Right atrium auricular region (tissue), 2 donors: ENCODE data around the gene SERPING1. TPM values are rescaled to one million over a fixed set of nuclear protein-coding genes. Genes with fewer than 3 reads are reported as not detected.

Experiments
- DNase-seq: peaks from one replicate; pipeline ENCODE4 v3.0.0-alpha.2; 2019; ENCODE audit warnings: low spot score
- H3K27ac ChIP-seq, 2 donors: fragments of 200-600 bp; sonication (generic); 1 replicate in 1 of 2; 2 replicates in 1 of 2; pipeline ENCODE4 v1.5.1; 2016 to 2019
- H3K27me3 ChIP-seq, 2 donors: fragments of 200-600 bp; sonication (generic); one replicate each; pipeline versions ENCODE4 v1.5.1 to v1.6.0; 2017 to 2019
- H3K36me3 ChIP-seq: fragments of 200-600 bp; sonication (generic); one replicate; pipeline ENCODE4 v1.5.1; 2016
- H3K4me1 ChIP-seq, 2 donors: fragments of 200-600 bp; sonication (generic); one replicate each; pipeline versions ENCODE4 v1.5.1 to v1.6.0; 2017 to 2019
- H3K4me3 ChIP-seq, 2 donors: fragments of 200-600 bp; sonication (generic); 1 replicate in 1 of 2; 2 replicates in 1 of 2; pipeline ENCODE4 v1.5.1; 2017 to 2019; ENCODE audit warnings: mild to moderate bottlenecking in 1 of 2, moderate library complexity in 1 of 2
- H3K9me3 ChIP-seq, 2 donors: fragments of 200-600 bp; sonication (generic); one replicate each; pipeline ENCODE4 v1.5.1; 2019
- CTCF ChIP-seq, 2 donors: fragments of 200-600 bp; sonication (generic); IDR thresholded peaks; one replicate each; pipeline ENCODE4 v1.5.1; 2019; ENCODE audit warnings: antibody characterized with exemption in 2 of 2
- microRNA counts, 2 donors: library from miRNA; unstranded; fragments of <30 nt; microRNA quantifications; one replicate each; lab custom pipeline; 2016 to 2017
- microRNA-seq, 2 donors: library from miRNA; unstranded; fragments of <30 nt; microRNA quantifications; one replicate each; pipeline ENCODE4, GENCODE V29; 2016 to 2017; ENCODE audit warnings: borderline number of aligned reads in 2 of 2, borderline replicate concordance in 1 of 2
- total RNA-seq, 2 donors: library from RNA; depleted of rRNA; stranded (reverse); fragments of >200 nt; gene quantifications; one replicate each; pipeline ENCODE4 v1.1.0, GENCODE V29; 2016

Gene SERPING1
- total RNA-seq, 2 donors from 2014 or later: 210 to 851 TPM

DNA sequence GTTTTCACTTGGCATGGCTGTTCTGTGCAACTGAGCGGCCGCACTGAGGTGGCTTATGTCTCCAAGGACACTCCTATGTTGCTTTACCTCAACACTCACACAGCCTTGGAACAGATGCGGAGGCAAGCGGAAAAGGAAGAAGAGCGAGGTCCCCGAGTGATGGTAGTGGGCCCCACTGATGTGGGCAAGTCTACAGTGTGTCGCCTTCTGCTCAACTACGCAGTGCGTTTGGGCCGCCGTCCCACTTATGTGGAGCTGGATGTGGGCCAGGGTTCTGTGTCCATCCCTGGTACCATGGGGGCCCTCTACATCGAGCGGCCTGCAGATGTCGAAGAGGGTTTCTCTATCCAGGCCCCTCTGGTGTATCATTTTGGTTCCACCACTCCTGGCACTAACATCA lies 62.2 kb downstream of the SERPING1 start:
- no peak for TF ChIP-seq CTCF (IDR thresholded peaks at IDR 0.05)
- H3K36me3 ChIP-seq: peaks cover 32% of the 10 kb centered on the region
- no peaks in the 10 kb centered on the region for H3K9me3 ChIP-seq
- peaks cover 0 to 15% of the 10 kb centered on the region in 2 donors for H3K4me1 ChIP-seq
- H3K4me3 ChIP-seq: no peak overlapping the region
- H3K27me3 ChIP-seq: no peaks in the 10 kb centered on the region
- DNase-seq: no peak
- no peak overlapping the region for H3K27ac ChIP-seq

DNA sequence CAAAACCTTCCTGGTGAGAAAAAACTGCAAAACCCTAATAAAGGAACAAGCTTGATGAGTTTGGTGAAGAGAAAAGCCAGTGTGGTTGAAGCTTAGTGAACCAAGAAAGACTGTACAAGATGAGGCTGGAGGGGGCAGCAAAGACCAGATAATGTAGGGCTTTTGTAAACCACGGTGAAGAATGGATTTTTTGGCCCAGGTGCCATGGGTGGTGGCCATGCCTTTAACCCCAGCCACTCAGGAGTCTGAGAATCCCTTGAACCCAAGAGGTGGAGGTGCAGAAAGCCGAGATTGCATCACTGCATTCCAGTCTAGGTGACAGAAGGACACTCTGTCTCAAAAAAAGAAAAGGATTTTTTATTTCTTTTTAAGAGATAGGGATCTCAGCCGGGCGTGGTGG lies 65.4 kb downstream of the SERPING1 start:
- H3K4me3 ChIP-seq: no peak overlapping the region
- peaks cover 32% of the 10 kb centered on the region for H3K36me3 ChIP-seq
- TF ChIP-seq CTCF (IDR thresholded peaks at IDR 0.05): no peak
- no peak overlapping the region for H3K27ac ChIP-seq
- H3K27me3 ChIP-seq: no peaks in the 10 kb centered on the region
- no peak for DNase-seq
- no peaks in the 10 kb centered on the region for H3K9me3 ChIP-seq
- H3K4me1 ChIP-seq: peaks cover 0 to 17% of the 10 kb centered on the region in 2 donors

DNA sequence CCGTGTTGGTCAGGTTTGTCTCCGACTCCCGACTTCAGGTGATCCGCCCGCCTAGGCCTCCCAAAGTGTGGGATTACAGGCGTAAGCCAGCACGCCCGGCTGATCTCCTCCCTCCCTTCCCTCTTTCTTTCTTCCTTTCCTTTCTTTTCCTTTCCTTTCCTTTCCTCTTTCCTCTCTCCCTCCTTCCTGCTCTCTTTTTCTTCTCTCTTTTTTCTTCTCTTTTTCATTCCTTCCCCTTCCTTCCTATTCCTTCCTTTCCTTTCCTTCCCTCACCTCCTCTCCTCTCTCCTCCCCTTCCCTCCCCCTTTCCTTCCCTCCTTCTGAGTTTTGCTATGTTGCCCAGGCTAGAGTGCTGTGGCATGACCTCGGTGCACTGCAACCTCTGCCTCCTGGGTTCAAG lies 66.5 kb downstream of the SERPING1 start:
- peaks cover 32% of the 10 kb centered on the region for H3K36me3 ChIP-seq
- no peak for DNase-seq
- H3K4me1 ChIP-seq: peaks cover 0 to 11% of the 10 kb centered on the region in 2 donors
- TF ChIP-seq CTCF (IDR thresholded peaks at IDR 0.05): no peak
- H3K27ac ChIP-seq: no peak overlapping the region
- H3K27me3 ChIP-seq: no peaks in the 10 kb centered on the region
- H3K9me3 ChIP-seq: no peaks in the 10 kb centered on the region
- no peak overlapping the region for H3K4me3 ChIP-seq

MicroRNAs within 50 kb of the gene (microRNA counts, 767-probe panel; counts per million panel counts)
- microRNA hsa-miR-130a-3p (lab: Ali Mortazavi, UCI): 4,285 to 9,466 counts per million in 2 donors

Small RNAs within 50 kb of the gene (microRNA-seq; reads per million reads assigned to microRNA genes)
- gene MIR130A: 7,516 to 8,561 reads per million in 2 donors

Other genes with a start within 250 kb of the SERPING1 start
- not detected for gene PRG3, start 216.5 kb upstream of the SERPING1 start, total RNA-seq
- gene PRG2, start 207.0 kb upstream of the SERPING1 start, total RNA-seq: not detected
- 10 to 100 TPM; 31.7 to 61.3 TPM for gene SLC43A3, start 170.6 kb upstream of the SERPING1 start, total RNA-seq
- 1 to 10 TPM in 1 of 2 donors, under 1 TPM in 1; 0.94 to 1.3 TPM for gene RTN4RL2, start 137.2 kb upstream of the SERPING1 start, total RNA-seq
- gene SLC43A1, start 82.0 kb upstream of the SERPING1 start, total RNA-seq: 10 to 100 TPM in 1 of 2 donors, 1 to 10 TPM in 1; 5.0 to 10.4 TPM
- 10 to 100 TPM; 27.3 to 63.4 TPM for gene TIMM10, start 66.9 kb upstream of the SERPING1 start, total RNA-seq
- gene SMTNL1, start 60.1 kb upstream of the SERPING1 start, total RNA-seq: not detected
- gene UBE2L6, start 30.0 kb upstream of the SERPING1 start, total RNA-seq: 10 to 100 TPM in 1 of 2 donors, 1 to 10 TPM in 1; 8.1 to 22.5 TPM
- gene YPEL4, start 52.2 kb downstream of the SERPING1 start, total RNA-seq: under 1 TPM; 0.55 to 0.63 TPM
- 1 to 10 TPM; 5.9 to 8.1 TPM for gene CLP1, start 60.1 kb downstream of the SERPING1 start, total RNA-seq
- gene ZDHHC5, start 70.4 kb downstream of the SERPING1 start, total RNA-seq: 10 to 100 TPM; 44.9 to 56.7 TPM
- gene MED19, start 114.5 kb downstream of the SERPING1 start, total RNA-seq: 10 to 100 TPM; 15.4 to 17.5 TPM
- gene TMX2, start 114.9 kb downstream of the SERPING1 start, total RNA-seq: 10 to 100 TPM; 58.5 to 74.2 TPM
- 100 to 1,000 TPM; 147 to 159 TPM for gene SELENOH, start 143.8 kb downstream of the SERPING1 start, total RNA-seq
- gene BTBD18, start 154.1 kb downstream of the SERPING1 start, total RNA-seq: not detected
- gene CTNND1, start 164.1 kb downstream of the SERPING1 start, total RNA-seq: 10 to 100 TPM; 58.2 to 63.2 TPM